Activated T-helper 17 cell treated with anti-CD3 and anti-CD28 coated beads, Interleukin-2, amount 50 U/mL, for 72 hours (primary cell): ENCODE measurements around the gene RAI14. TPM values are rescaled to one million over a fixed set of nuclear protein-coding genes. Genes with fewer than 3 reads are reported as not detected.

ENCODE experiments used
- total RNA-seq, 2 donors: library from RNA; stranded (reverse); gene quantifications; one replicate each; pipeline ENCODE4 v1.2.3, GENCODE V29; 2022

Gene RAI14
- total RNA-seq, 2 donors from 2014 or later: 0.41 to 3.3 TPM

Other genes with a start within 250 kb of the RAI14 start
- gene TTC23L, start 182.8 kb downstream of the RAI14 start, total RNA-seq: under 1 TPM in 1 of 2 donors, not detected in 1; 0.08 TPM